ENCODE data around the gene MGP.

DNA sequence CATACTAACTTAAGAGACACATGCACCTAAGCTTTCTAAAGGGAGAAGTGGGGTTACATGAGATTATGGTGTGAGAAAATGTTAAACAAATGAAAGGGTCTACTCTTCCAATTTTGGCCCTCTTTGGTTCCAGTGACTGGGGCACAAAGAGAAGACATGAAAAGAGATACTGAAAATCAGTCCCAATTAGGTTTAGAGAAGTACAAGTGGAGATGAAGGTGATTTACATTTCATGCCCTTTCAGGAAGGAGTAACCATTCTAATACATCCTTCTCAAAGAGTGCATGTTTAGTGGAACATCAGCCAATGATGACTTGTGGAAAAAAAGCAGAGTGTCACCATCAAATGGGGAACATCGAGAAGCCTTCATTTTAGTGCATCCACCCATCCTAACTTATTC lies 14.4 kb downstream of the MGP start:
- TF ChIP-seq YY1 (IDR thresholded peaks at IDR 0.05; ENCODE audit: insufficient read depth, insufficient read length) (no peak), ZNF274 (IDR thresholded peaks at IDR 0.05; ENCODE audit: low read depth, low read length) (no peak), SUZ12 (IDR thresholded peaks at IDR 0.05; ENCODE audit: extremely low read depth, insufficient read depth, insufficient read length) (no peak)
